Activated naive CD4-positive, alpha-beta T cell treated with anti-CD3 and anti-CD28 coated beads, Interleukin-2, amount 50 U/mL, for 72 hours (primary cell): ENCODE data around the gene RBMX. TPM values are rescaled to one million over a fixed set of nuclear protein-coding genes. Genes with fewer than 3 reads are reported as not detected.

Experiments used
- total RNA-seq, 2 donors: library from RNA; stranded (reverse); gene quantifications; one replicate each; pipeline ENCODE4 v1.2.3, GENCODE V29; 2022

Gene RBMX
- total RNA-seq, 2 donors from 2014 or later, result 220 to 285 TPM

Other genes with a start within 250 kb of the RBMX start
- 100 to 1,000 TPM in 1 of 2 donors, 10 to 100 TPM in 1; 80.0 to 134 TPM for gene CD40LG, start 232.6 kb downstream of the RBMX start, total RNA-seq
- gene ARHGEF6, start 99.8 kb downstream of the RBMX start, total RNA-seq, result 10 to 100 TPM; 59.5 to 80.3 TPM
- under 1 TPM in 1 of 2 donors, not detected in 1; 0.21 TPM for gene GPR101, start 153.3 kb upstream of the RBMX start, total RNA-seq